Measurements from ENCODE around the gene PTPN12.
"Not testable (repeated sequence)": the region's sequence is repeated elsewhere in the genome, so short reads cannot be mapped to it uniquely, and the experiment has no call there.

The PTPN12 gene

GRCh38 chr7:77570330-77571011 is 33.4 kb downstream of the PTPN12 start:
- peak; percentile 65 for FAIRE-seq
- DNase-seq (ENCODE audit: extremely low spot score, insufficient read length, low read depth), result no peak

GRCh38 chr7:77571801-77572200 is 34.7 kb downstream of the PTPN12 start:
- DNase-seq (ENCODE audit: extremely low spot score, insufficient read length, low read depth) (no peak), FAIRE-seq (no peak)

- DNase-seq (ENCODE audit: extremely low spot score, insufficient read length, low read depth) (no peak), FAIRE-seq (no peak)
Observed at GRCh38 chr7:77575187-77575586, 38.1 kb downstream of the PTPN12 start.

GRCh38 chr7:77576856-77577255 is 39.8 kb downstream of the PTPN12 start:
- no peak for FAIRE-seq
- no peak for DNase-seq (ENCODE audit: extremely low spot score, insufficient read length, low read depth)

- FAIRE-seq, result no peak
- no peak for DNase-seq (ENCODE audit: extremely low spot score, insufficient read length, low read depth)
Observed at GRCh38 chr7:77579797-77580196, 42.7 kb downstream of the PTPN12 start.

- DNase-seq (ENCODE audit: extremely low spot score, insufficient read length, low read depth) (no peak), FAIRE-seq (no peak)
Observed at GRCh38 chr7:77580762-77581350, 43.8 kb downstream of the PTPN12 start.

GRCh38 chr7:77587272-77587671 is 50.2 kb downstream of the PTPN12 start:
- DNase-seq (ENCODE audit: extremely low spot score, insufficient read length, low read depth) (no peak), FAIRE-seq (no peak)

GRCh38 chr7:77600952-77601351 is 63.9 kb downstream of the PTPN12 start:
- FAIRE-seq (no peak), DNase-seq (ENCODE audit: extremely low spot score, insufficient read length, low read depth) (no peak)

GRCh38 chr7:77606562-77606961 is 69.5 kb downstream of the PTPN12 start:
- DNase-seq (ENCODE audit: extremely low spot score, insufficient read length, low read depth) (no peak), FAIRE-seq (no peak)

GRCh38 chr7:77619314-77619713 is 82.2 kb downstream of the PTPN12 start:
- FAIRE-seq, result peak; percentile 31
- no peak for DNase-seq (ENCODE audit: extremely low spot score, insufficient read length, low read depth)

- no peak for FAIRE-seq
- no peak for DNase-seq (ENCODE audit: extremely low spot score, insufficient read length, low read depth)
Observed at GRCh38 chr7:77626586-77627308, 89.7 kb downstream of the PTPN12 start.

- no peak for DNase-seq (ENCODE audit: extremely low spot score, insufficient read length, low read depth)
- no peak for FAIRE-seq
Observed at GRCh38 chr7:77627309-77627676, 90.2 kb downstream of the PTPN12 start.

- no peak for FAIRE-seq
Observed at GRCh38 chr7:77629797-77630196, 92.7 kb downstream of the PTPN12 start.

GRCh38 chr7:77631820-77632219 is 94.7 kb downstream of the PTPN12 start:
- no peak for DNase-seq (ENCODE audit: extremely low spot score, insufficient read length, low read depth)
- FAIRE-seq, result no peak

More at GRCh38 chr7:77629797-77630196, 92.7 kb downstream of the PTPN12 start:
- DNase-seq (ENCODE audit: extremely low spot score, insufficient read length, low read depth), result no peak

GRCh38 chr7:77644774-77645173 is 107.7 kb downstream of the PTPN12 start:
- FAIRE-seq (no peak), DNase-seq (ENCODE audit: extremely low spot score, insufficient read length, low read depth) (no peak)

- FAIRE-seq (no peak), DNase-seq (ENCODE audit: extremely low spot score, insufficient read length, low read depth) (no peak)
Observed at GRCh38 chr7:77648742-77649338, 111.7 kb downstream of the PTPN12 start.

- no peak for DNase-seq (ENCODE audit: extremely low spot score, insufficient read length, low read depth)
- no peak for FAIRE-seq
Observed at GRCh38 chr7:77649716-77650349, 112.7 kb downstream of the PTPN12 start.

- FAIRE-seq (peak; percentile 74), DNase-seq (ENCODE audit: extremely low spot score, insufficient read length, low read depth) (peak; percentile 20)
Observed at GRCh38 chr7:77651575-77652162, 114.6 kb downstream of the PTPN12 start.

GRCh38 chr7:77652826-77653225 is 115.7 kb downstream of the PTPN12 start:
- FAIRE-seq; DNase-seq (ENCODE audit: extremely low spot score, insufficient read length, low read depth): not testable (repeated sequence)

- DNase-seq (ENCODE audit: extremely low spot score, insufficient read length, low read depth) (no peak), FAIRE-seq (no peak)
Observed at GRCh38 chr7:77653572-77653971, 116.5 kb downstream of the PTPN12 start.

Measured in GM18507 (cell line).